ENCODE results near the gene SMOC1.

Gene SMOC1

GRCh38 chr14:69982886-69983285 lies 103.7 kb downstream of the SMOC1 start:
- DNase-seq, result peak in 1 of 14 donors; percentile 11

- DNase-seq, result no peak
Measured at GRCh38 chr14:69983317-69983716, 104.1 kb downstream of the SMOC1 start.

GRCh38 chr14:69985463-69985862 lies 106.2 kb downstream of the SMOC1 start:
- DNase-seq, result no peak

- no peak for DNase-seq
Measured at GRCh38 chr14:69986336-69986735, 107.1 kb downstream of the SMOC1 start.

GRCh38 chr14:69987406-69988121 lies 108.3 kb downstream of the SMOC1 start:
- DNase-seq, result peak in 4 of 14 donors; percentile 14 to 37 (median 22)

DNA sequence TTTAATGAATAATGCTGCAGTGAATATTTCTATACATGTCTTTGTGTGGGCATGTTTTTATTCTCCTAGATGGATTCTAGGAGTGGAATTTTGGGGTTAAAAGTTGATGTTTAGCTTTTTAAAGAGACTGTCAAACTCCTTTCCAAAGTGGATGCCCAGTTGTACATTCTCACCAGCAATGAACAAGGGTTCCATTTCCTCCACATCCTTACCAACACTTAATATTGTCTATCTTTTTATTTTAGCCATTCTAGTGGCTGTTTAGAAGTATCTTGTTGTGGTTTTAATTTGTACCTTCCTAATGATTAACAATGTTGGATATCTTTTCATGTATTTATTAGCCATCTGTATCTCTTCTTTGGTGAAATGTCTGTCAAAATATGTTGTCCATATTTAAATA lies 109.8 kb downstream of the SMOC1 start:
- DNase-seq, result no peak

GRCh38 chr14:69989622-69990021 lies 110.4 kb downstream of the SMOC1 start:
- DNase-seq, result peak in 1 of 14 donors; percentile 42

- peak in 1 of 14 donors; percentile 11 for DNase-seq
Measured at GRCh38 chr14:69990323-69990722, 111.1 kb downstream of the SMOC1 start.

DNA sequence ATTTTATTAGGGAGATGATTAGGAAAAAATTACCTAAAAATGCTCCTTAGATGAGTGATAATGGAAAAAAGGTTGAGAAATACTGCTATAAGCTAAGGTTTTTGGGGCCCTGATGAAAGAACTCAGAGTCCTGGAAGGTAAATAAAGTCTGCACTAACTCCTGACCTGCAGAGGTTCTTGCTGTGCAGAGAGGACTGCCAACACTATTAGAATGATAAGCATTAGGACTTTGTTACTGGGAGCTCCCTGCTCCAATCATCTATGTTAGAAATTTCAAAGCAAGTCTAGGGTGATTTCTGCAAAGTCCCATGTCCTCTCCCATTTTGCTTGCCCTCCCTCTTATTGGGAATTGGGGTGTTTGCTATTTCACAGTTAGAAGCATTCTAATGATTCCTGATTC lies 112.2 kb downstream of the SMOC1 start:
- DNase-seq, result no peak

DNA sequence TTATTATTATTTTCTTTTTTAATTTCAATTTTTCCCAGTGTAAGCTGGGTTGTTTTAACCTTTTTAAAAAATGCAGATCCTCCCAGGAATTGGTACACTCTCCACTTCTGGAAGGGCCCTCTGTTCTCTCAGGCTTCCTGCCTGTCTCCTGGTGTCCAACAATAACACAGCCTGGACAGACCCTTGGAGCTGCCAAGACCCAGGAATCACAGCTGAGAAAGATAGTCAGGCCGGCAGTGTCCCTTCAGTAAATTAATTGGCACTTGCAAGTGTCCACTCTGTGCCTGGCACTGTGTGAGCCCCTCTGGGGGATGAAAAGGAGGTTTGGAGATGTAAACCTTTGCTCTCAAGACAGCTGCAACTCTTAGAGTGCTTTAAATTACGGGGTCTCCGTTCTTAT lies 113.3 kb downstream of the SMOC1 start:
- DNase-seq, result no peak

- DNase-seq, result no peak
Measured at GRCh38 chr14:69993326-69993725, 114.1 kb downstream of the SMOC1 start.

DNA sequence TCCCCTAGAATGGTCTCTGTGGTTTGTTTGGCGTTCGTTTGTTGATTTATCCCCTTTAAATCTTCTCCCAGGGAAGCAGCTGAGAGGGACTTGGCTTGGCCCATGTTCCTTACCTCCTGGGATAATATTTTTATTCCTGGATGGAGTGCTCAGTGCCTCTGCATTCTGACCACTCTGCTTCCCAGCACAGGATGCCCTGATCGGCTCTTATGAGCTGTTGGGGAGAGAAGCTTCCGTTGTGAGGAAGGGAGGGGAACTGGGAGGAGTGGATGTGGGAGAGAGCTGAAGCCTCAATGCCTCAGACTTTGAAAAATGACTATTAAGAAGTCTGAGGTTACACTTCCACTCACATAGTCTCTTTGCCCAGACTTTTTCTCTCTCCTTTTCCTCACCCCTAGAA lies 114.8 kb downstream of the SMOC1 start:
- DNase-seq, result no peak

DNA sequence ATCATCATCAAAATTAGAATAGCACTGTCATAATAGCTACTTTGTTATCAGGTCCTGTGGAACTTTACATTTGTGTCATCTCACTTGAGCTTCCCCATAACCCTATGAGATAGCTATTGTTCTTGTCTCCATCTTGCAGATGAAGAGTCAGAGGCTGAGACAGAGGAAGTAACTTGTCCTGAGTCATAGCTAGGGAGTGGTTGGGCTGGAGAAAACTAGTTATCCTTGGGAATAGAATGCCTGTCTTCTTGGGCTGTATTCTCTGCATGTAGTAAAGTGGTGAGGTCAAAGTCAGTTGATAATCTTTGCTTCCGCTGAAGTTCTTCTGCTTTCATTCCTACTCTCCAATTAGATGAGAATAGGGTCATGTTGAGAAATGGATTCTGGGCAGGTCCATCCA lies 117.0 kb downstream of the SMOC1 start:
- DNase-seq, result no peak

DNA sequence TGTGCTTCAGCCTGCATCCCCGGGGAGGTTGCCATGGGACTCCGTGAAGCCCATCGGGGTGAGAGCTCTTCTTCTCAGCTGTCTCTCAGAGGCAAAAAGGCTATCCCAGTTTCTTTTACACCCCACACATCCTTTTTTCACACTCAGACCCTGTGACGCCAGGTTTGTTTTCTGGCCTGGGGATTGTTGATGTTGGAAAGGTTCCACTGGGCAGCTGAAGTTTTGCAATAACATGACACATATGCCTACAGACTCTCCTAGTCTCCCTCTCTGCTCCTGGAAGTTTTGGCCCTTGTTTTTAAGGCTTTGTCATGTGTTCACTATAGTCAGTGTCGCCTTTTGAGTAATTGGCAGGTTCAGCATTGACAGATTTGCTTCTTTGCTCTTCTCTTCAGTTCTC lies 118.6 kb downstream of the SMOC1 start:
- DNase-seq, result no peak

GRCh38 chr14:69999261-69999674 lies 120.1 kb downstream of the SMOC1 start:
- DNase-seq, result no peak

DNA sequence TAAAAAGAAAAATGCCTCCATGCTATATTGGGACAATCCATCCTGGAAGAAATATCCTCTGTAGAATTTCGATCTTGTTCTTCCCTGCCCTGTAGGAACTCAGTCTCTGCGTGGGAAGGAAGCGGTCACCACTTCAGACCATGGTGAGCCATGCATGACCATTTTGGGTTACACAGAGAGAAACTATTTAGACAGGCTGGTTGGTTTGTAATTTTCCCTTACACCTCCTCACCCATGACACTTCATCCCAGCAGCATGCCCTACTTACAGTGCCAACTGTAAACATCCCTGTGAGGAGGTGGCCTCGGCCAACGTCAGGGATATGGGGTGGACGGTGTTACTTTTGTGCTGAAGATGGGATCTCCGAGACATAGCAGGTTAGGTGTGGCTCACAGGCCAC lies 121.4 kb downstream of the SMOC1 start:
- DNase-seq, result no peak

- no peak for DNase-seq
Measured at GRCh38 chr14:70002589-70003346, 123.6 kb downstream of the SMOC1 start.

- no peak for DNase-seq
Measured at GRCh38 chr14:70004791-70005190, 125.6 kb downstream of the SMOC1 start.

GRCh38 chr14:70005281-70005805 lies 126.1 kb downstream of the SMOC1 start:
- no peak for DNase-seq

DNA sequence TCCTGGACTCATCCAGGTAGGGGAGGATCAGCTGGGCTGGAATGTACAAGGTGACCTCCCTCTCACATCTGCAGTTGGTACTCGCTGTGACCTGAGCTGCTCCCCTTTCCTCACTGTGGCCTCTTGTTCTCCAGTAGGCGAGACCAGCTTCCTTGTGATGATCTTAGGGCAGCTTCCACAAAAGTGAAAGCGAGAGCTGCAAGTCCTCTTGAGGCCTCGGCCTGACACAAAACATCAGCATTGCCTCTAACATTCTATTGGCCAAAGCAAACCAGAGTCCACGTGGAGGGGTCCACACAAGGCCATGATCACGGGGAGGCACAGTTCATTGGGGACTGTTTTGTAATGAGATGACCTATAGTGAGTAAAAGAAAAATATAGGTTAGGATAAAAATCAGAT lies 127.5 kb downstream of the SMOC1 start:
- no peak for DNase-seq

- no peak for DNase-seq
Measured at GRCh38 chr14:70008284-70009262, 129.4 kb downstream of the SMOC1 start.

DNA sequence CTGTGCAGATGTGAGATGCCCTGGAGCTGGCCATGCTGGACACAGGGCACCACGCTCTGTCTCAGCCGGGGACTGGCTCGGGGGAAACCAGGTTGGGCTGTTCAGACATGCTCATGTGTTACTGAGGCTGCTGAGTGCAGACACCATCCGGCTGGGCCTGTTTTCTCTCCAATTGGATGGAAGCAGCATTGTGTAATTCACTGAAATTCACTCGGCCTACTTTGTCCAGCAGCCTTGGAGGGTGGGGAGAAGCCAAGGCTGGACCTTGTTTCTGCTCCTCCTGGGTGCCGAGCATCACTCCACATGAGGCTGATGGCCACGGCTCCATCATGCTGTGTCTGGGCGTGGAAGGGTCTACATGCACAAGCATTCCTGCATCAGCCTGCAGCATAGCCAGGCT lies 130.7 kb downstream of the SMOC1 start:
- no peak for DNase-seq

- DNase-seq, result no peak
Measured at GRCh38 chr14:70011098-70011497, 131.9 kb downstream of the SMOC1 start.
